ENCODE results near the gene LENG1. TPM values are rescaled to one million over a fixed set of nuclear protein-coding genes. Genes with fewer than 3 reads are reported as not detected.
"Not testable (repeated sequence)": the region's sequence is repeated elsewhere in the genome, so short reads cannot be mapped to it uniquely, and the experiment has no call there.

The LENG1 gene
- total RNA-seq, 1 experiment from 2014 or later, result 7.6 TPM

DNA sequence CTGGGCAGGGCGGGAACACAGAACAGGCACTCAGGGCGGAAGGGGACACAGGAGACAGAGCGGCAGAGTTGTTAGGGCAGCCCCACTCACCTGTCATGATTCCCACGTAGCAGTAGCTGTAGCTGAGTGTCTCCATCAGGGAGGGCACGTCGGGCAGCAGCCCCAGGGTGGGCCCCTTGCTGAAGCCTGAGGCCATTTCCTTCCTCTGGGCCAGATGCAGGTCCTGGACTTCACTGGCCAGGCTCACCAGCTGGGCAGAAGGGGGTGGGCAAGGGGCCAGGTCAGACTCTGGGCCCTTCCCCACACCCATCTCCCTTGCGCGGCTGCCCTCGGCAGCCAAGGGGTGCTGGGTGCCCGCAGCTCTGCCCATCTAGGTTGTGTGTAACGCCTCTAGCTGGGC lies 23.9 kb upstream of the LENG1 start:
- CTCF ChIA-PET, result no interaction called here
- Histone ChIP-seq H3K4me3 (replicated peaks in 1 of 2; ENCODE audit: low read depth in 1 of 2, low read length in 2 of 2) (no peak overlapping the region), H3K36me3 (ENCODE audit: control insufficient read depth in 1 of 2, insufficient read depth in 2 of 2, low read length in 2 of 2) (peaks cover 6 to 26% of the 10 kb centered on the region in 2 experiments), H3K27me3 (ENCODE audit: insufficient read depth, low read length) (no peaks in the 10 kb centered on the region), H3K9ac (ENCODE audit: low read length) (no peak overlapping the region), H3K4me1 (ENCODE audit: control insufficient read depth in 1 of 2, insufficient read depth in 2 of 2, low read length in 2 of 2) (peaks cover 5 to 13% of the 10 kb centered on the region in 2 experiments; a peak in 3 of 4 replicates), H3K9me3 (ENCODE audit: control insufficient read depth in 1 of 2, insufficient read depth in 1 of 2, low read depth in 1 of 2, low read length in 2 of 2) (no peaks in the 10 kb centered on the region), H3K9me2 (ENCODE audit: insufficient read depth) (no peaks in the 10 kb centered on the region), H3K79me2 (ENCODE audit: insufficient read depth, low read length) (peaks cover 13% of the 10 kb centered on the region), H2AFZ (ENCODE audit: low read depth, low read length, poor library complexity, severe bottlenecking) (no peak overlapping the region), H3K4me2 (ENCODE audit: low read length) (no peak overlapping the region), H3K27ac (ENCODE audit: low read depth, low read length) (no peak overlapping the region), H4K20me1 (ENCODE audit: insufficient read depth) (no peaks in the 10 kb centered on the region)
- intact Hi-C loops (cut with micrococcal nuclease), result no loop called here
- RAD21 ChIA-PET (ENCODE audit: low non-redundant PET in 1 of 2, low total read pairs in 2 of 2, uncharacterized antibody in 2 of 2, unreplicated experiment in 2 of 2), result no interaction called here
- DNase-seq (ENCODE audit: low read depth, low spot score) (no peak), ATAC-seq (no peak)
- POLR2A ChIA-PET, result no interaction called here
- TF ChIP-seq EZH2phosphoT487 (IDR thresholded peaks at IDR 0.05; ENCODE audit: borderline replicate concordance), result no peak
- 0 out of 2 replicates have a peak, but pooled peaks have one; percentile 17 for TF ChIP-seq POLR2AphosphoS5 (IDR thresholded peaks at IDR 0.05; ENCODE audit: low read depth, low read length)
- TF ChIP-seq ELF1 (IDR thresholded peaks at IDR 0.05; ENCODE audit: borderline replicate concordance, low read depth), result no peak
- TF ChIP-seq TCF7L2 (IDR thresholded peaks at IDR 0.05; ENCODE audit: borderline replicate concordance, extremely low read depth, insufficient read depth, insufficient read length), result no peak
- TF ChIP-seq YY1 (IDR thresholded peaks at IDR 0.05; ENCODE audit: extremely low read depth, insufficient replicate concordance, low read depth, low read length), result no peak
- TF ChIP-seq, protein P1, sequence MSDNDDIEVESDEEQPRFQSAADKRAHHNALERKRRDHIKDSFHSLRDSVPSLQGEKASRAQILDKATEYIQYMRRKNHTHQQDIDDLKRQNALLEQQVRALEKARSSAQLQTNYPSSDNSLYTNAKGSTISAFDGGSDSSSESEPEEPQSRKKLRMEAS (IDR thresholded peaks at IDR 0.05), result no peak
- BruUV-seq (replicated peaks), result no TSS peak

DNA sequence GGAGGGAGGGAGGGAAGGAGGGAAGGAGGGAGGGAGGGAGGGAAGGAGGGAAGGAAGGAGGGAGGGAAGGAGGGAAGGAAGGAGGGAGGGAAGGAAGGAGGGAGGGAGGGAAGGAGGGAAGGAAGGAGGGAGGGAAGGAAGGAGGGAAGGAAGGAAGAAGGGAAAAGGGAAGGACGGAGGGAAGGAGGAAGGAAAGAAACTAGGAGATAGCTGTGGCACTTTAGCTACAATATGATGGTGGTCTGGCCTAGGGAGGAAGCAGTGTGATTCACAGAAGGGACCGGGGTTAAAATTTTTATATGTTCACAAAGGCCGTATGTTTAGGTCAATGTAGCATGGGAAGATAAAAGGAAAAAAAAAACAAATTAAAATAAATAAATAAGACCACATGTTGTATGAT lies 22.4 kb upstream of the LENG1 start:
- CTCF ChIA-PET; intact Hi-C loops (cut with micrococcal nuclease); H3K79me2 ChIP-seq (ENCODE audit: insufficient read depth, low read length); POLR2A ChIA-PET; H3K4me1 ChIP-seq (ENCODE audit: control insufficient read depth in 1 of 2, insufficient read depth in 2 of 2, low read length in 2 of 2); H3K9me2 ChIP-seq (ENCODE audit: insufficient read depth); H2AFZ ChIP-seq (ENCODE audit: low read depth, low read length, poor library complexity, severe bottlenecking); H3K27me3 ChIP-seq (ENCODE audit: insufficient read depth, low read length); BruUV-seq (replicated peaks); H4K20me1 ChIP-seq (ENCODE audit: insufficient read depth); H3K27ac ChIP-seq (ENCODE audit: low read depth, low read length); H3K4me2 ChIP-seq (ENCODE audit: low read length); H3K9ac ChIP-seq (ENCODE audit: low read length); H3K9me3 ChIP-seq (ENCODE audit: control insufficient read depth in 1 of 2, insufficient read depth in 1 of 2, low read depth in 1 of 2, low read length in 2 of 2); DNase-seq (ENCODE audit: low read depth, low spot score); ATAC-seq; RAD21 ChIA-PET (ENCODE audit: low non-redundant PET in 1 of 2, low total read pairs in 2 of 2, uncharacterized antibody in 2 of 2, unreplicated experiment in 2 of 2); H3K4me3 ChIP-seq (replicated peaks in 1 of 2; ENCODE audit: low read depth in 1 of 2, low read length in 2 of 2): not testable (repeated sequence)
- H3K36me3 ChIP-seq (ENCODE audit: control insufficient read depth in 1 of 2, insufficient read depth in 2 of 2, low read length in 2 of 2), result peaks cover 9 to 31% of the 10 kb centered on the region in 2 experiments

Data from HCT116 (cell line).